ENCODE measurements around the gene HOXC5. TPM values are rescaled to one million over a fixed set of nuclear protein-coding genes. Genes with fewer than 3 reads are reported as not detected.
"Not testable (repeated sequence)": the region's sequence is repeated elsewhere in the genome, so short reads cannot be mapped to it uniquely, and the experiment has no call there.

Gene HOXC5
- total RNA-seq, 3 donors from 2014 or later: not detected

DNA sequence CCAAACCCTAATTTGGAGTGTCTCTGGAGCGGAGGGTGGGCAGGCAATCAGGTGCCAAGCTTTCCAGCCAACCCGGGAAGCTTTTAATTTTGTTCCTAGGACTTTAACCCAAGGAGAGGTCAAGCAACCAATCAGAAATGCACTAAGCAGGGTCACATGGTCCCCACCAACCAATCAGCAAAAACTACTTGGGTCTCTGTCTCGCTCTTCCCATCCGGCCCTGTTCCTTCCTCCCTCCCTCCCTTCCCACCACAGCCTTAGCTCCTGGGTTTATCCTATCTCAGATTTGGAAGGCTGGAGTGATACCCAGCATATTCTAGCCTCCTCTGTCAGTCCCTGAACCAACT, 7.3 kb downstream of the HOXC5 start:
- DNase-seq: no peak
- intact Hi-C loops (cut with DNase I, micrococcal nuclease): no loop called here
- H3K9me3 ChIP-seq: no peaks in the 10 kb centered on the region
- no peak for ATAC-seq
- H3K4me3 ChIP-seq: no peak overlapping the region
- H3K36me3 ChIP-seq (ENCODE audit: low read depth): no peaks in the 10 kb centered on the region
- H3K4me1 ChIP-seq (ENCODE audit: low read depth): no peaks in the 10 kb centered on the region
- TF ChIP-seq, protein P1, sequence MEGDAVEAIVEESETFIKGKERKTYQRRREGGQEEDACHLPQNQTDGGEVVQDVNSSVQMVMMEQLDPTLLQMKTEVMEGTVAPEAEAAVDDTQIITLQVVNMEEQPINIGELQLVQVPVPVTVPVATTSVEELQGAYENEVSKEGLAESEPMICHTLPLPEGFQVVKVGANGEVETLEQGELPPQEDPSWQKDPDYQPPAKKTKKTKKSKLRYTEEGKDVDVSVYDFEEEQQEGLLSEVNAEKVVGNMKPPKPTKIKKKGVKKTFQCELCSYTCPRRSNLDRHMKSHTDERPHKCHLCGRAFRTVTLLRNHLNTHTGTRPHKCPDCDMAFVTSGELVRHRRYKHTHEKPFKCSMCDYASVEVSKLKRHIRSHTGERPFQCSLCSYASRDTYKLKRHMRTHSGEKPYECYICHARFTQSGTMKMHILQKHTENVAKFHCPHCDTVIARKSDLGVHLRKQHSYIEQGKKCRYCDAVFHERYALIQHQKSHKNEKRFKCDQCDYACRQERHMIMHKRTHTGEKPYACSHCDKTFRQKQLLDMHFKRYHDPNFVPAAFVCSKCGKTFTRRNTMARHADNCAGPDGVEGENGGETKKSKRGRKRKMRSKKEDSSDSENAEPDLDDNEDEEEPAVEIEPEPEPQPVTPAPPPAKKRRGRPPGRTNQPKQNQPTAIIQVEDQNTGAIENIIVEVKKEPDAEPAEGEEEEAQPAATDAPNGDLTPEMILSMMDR (IDR thresholded peaks at IDR 0.05): no peak

DNA sequence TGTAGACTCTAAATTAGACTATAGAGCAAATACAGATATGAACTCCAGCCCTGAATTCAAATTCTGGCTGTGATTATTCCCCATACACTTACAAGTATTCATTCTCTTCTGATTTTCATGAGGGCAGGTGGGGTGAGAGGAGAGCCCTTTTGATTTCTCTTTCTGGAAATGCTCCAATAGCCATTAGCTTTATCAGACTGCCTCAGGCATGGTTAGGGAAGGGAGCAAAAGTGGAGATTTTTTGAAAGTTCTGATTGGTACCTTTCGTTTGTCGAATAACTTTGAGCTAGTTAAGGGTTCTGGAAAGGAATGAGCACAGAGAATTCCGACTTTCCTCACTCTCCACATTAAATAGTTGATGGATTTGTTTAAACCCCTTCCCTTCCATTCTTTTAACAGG, 7.8 kb downstream of the HOXC5 start:
- Histone ChIP-seq H3K4me1 (ENCODE audit: low read depth) (no peaks in the 10 kb centered on the region), H3K4me3 (no peak overlapping the region), H3K9me3 (no peaks in the 10 kb centered on the region), H3K36me3 (ENCODE audit: low read depth) (no peaks in the 10 kb centered on the region)
- TF ChIP-seq, protein P1 (IDR thresholded peaks at IDR 0.05): no peak
- DNase-seq: no peak
- intact Hi-C loops (cut with DNase I, micrococcal nuclease): no loop called here
- ATAC-seq: no peak

DNA sequence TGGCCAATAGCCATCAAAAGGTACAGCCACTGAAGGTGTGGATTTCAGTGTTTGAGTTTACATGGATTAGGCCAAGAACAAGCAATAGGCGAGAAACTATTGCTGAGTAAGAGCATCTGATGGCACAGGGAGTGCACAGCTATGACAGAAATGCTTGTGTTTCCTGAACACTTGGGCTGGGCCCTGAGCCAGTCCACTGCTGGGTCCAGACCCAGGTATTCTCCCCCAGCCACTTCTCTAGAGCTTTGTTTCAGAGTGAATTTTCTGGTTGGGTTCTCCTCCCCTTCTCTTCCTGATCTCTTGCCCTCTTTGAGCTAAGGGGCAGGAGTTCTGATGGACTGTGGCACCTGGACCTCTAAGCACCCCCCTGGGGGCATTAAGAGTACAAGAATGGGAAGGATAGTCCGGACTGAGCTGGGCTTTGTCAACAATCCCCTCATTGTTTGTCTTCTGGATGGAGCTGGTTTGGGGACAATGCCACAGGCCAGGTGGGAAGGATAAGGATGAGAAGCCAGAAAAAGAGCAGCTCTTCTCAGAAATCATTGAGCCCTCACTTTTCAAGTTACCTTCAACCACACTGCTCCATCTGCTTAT, 8.3 kb downstream of the HOXC5 start:
- ATAC-seq: no peak
- intact Hi-C loops (cut with DNase I, micrococcal nuclease): no loop called here
- H3K4me1 ChIP-seq (ENCODE audit: low read depth): no peaks in the 10 kb centered on the region

DNA sequence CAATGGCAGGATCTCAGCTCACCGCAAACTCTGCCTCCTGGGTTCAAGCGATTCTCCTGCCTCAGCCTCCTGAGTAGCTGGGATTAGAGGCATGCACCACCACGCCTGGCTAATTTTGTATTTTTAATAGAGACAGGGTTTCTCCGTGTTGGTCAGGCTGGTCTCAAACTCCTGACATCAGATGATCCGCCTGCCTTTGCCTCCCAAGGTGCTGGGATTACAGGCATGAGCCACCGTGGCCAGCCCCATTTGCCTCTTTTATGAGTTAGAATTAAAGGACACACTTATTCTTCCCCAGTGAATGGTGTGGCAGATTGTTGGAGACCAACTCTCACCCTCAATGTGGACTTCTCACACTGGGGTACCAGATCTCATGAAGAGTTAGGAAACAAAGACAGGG, 9.2 kb downstream of the HOXC5 start:
- intact Hi-C loops (cut with DNase I, micrococcal nuclease); H3K9me3 ChIP-seq; H3K36me3 ChIP-seq (ENCODE audit: low read depth); H3K4me1 ChIP-seq (ENCODE audit: low read depth); H3K4me3 ChIP-seq; DNase-seq; ATAC-seq: not testable (repeated sequence)

More for the DNA sequence above, 8.3 kb downstream of the HOXC5 start:
- Histone ChIP-seq H3K9me3 (no peaks in the 10 kb centered on the region), H3K4me3 (no peak overlapping the region), H3K36me3 (ENCODE audit: low read depth) (no peaks in the 10 kb centered on the region)
- no peak for DNase-seq
- TF ChIP-seq, protein P1 (IDR thresholded peaks at IDR 0.05): no peak

DNA sequence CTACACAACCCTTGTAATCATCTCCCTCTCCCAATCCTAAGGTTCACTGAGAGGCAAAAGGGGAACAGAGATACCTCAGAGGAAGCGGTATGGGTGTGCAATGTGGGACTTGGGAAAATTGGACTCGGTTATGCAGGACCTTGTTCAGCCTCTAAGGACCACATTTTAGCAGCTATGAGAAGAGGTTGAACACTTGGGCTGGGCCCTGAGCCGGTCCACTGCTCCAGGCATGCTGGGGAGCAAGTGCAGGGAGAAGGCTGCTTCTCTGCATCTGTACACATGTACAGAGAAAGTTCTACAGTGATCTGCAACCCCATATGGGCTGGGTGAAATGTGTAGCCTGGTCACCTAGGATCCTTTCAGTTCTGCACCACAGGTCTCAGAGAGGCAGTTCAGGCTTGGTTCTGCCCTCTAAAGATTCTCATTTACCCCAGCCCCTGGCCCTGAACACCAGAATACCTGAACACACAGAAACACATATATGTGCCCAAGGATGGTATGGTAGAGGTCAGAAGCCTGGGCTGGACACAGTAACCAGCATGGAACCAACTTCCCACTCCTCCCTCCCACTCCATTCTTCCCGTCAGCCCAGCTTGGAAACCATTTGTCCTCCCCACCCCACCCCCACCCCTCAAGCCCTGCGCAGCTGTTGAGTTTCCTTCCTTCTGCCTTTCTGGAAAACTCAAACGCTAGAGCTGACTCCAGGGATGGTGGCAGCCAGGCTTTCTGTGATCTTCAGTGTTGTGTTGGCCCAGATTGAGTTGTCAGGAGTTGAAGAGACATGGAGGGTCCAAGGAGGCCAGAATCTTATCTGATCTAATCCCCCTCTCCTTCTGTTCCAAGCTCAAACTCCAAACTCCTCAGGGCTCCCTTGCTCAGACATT, 10.4 kb downstream of the HOXC5 start:
- DNase-seq (no peak), ATAC-seq (no peak)
- Histone ChIP-seq H3K4me3 (no peak overlapping the region), H3K9me3 (no peaks in the 10 kb centered on the region), H3K4me1 (ENCODE audit: low read depth) (no peaks in the 10 kb centered on the region), H3K36me3 (ENCODE audit: low read depth) (no peaks in the 10 kb centered on the region)
- TF ChIP-seq, protein P1 (IDR thresholded peaks at IDR 0.05): no peak
- intact Hi-C loops (cut with DNase I, micrococcal nuclease): no loop called here

DNA sequence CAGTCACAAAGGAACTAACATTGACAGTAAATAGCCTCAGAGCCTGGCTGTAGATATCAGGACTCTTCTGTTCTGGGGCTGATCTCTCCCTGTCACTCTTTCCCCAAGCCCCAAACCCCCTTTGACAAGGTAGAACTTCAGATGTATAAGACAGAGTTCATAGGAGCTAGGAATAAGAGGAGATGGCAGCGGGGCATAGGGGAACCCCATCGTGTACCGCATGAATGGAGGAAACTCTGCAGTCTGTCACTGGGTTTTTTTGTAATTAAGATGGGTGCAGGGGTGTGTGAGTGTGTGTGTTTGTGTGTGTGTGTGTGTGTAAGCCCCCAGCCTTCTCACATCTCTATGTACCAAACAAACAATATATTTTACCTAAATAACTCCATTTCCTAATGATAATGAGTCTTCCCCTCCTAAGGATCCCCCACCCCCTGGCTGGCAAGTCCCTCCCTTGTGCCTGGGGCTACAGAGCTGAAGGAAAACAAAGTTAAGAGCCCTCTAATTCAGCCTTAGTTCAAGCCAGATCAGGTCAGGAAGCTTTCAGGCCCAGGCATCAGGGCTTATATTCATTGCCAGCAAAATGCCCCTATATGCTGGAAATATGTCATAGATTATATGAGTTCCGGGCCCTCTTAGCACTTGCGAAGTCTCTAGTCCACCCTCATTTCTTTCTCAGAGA, 11.7 kb downstream of the HOXC5 start:
- Histone ChIP-seq H3K4me3 (no peak overlapping the region), H3K4me1 (ENCODE audit: low read depth) (no peaks in the 10 kb centered on the region), H3K9me3 (no peaks in the 10 kb centered on the region), H3K36me3 (ENCODE audit: low read depth) (no peaks in the 10 kb centered on the region)
- DNase-seq (no peak), ATAC-seq (no peak)
- intact Hi-C loops (cut with DNase I, micrococcal nuclease): no loop called here
- TF ChIP-seq, protein P1 (IDR thresholded peaks at IDR 0.05): no peak

Data from mucosa of descending colon (tissue), 3 donors.